NCI-H345 treated with DMSO at 0.1 percent for 48 hours (cell line): ENCODE data around the gene SHCBP1.
A peak's percentile ranks its signal among the peaks of the same experiment; 100 is the strongest.
"Not testable (repeated sequence)": the region's sequence is repeated elsewhere in the genome, so short reads cannot be mapped to it uniquely, and the experiment has no call there.

Source experiments
- DNase-seq: peaks from one replicate; lab custom pipeline; 2025; ENCODE audit not compliant: unreplicated experiment; lab: John Stamatoyannopoulos, UW

Gene SHCBP1, protein sequence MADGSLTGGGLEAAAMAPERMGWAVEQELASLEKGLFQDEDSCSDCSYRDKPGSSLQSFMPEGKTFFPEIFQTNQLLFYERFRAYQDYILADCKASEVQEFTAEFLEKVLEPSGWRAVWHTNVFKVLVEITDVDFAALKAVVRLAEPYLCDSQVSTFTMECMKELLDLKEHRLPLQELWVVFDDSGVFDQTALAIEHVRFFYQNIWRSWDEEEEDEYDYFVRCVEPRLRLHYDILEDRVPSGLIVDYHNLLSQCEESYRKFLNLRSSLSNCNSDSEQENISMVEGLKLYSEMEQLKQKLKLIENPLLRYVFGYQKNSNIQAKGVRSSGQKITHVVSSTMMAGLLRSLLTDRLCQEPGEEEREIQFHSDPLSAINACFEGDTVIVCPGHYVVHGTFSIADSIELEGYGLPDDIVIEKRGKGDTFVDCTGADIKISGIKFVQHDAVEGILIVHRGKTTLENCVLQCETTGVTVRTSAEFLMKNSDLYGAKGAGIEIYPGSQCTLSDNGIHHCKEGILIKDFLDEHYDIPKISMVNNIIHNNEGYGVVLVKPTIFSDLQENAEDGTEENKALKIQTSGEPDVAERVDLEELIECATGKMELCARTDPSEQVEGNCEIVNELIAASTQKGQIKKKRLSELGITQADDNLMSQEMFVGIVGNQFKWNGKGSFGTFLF

DNA sequence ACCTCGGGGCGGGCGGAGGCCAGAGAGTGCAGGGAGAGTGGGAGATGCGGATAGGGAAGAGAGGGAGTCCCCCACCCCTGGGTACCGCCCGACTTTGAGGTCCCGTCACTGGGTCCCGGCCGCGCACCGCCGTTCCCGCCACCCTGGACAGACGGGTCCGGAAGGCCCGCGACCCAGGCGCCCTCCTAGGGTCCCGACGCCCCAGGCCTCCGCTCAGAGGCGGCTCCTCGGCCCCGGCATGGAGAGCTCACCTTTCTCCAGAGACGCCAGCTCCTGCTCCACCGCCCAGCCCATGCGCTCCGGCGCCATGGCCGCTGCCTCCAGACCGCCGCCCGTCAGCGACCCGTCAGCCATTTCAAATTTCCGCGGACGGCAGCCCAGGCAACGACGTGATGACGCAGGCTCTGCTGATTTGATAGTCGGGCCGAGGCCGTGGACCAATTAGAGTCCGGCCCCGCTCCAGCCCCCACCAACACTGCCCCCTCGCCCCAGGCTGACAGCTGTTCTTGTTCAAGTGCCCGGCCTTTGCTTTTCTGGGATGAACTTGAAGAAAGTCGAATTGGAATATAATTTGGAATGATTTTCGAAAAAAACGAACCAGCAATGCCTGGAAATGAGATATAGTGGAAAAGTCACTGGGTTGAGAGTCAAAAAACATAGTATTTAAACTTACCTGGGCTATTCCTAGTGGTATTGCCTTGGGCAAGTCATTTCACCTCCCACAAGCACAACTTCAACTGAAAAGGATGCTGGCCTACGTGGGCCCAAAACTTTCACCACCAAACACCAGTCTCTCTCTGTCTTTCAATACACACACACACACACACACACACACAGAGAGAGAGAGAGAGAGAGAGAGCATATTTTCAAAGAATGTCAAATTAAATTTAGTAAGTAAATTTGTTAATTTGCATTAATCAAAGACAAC, at the start of gene SHCBP1:
SHCBP1 (minus strand) TSS at position 374 of the 928 bp plus-strand sequence; CDS start at position 354, 20 bp downstream.
- peak; percentile 65 for DNase-seq

DNA sequence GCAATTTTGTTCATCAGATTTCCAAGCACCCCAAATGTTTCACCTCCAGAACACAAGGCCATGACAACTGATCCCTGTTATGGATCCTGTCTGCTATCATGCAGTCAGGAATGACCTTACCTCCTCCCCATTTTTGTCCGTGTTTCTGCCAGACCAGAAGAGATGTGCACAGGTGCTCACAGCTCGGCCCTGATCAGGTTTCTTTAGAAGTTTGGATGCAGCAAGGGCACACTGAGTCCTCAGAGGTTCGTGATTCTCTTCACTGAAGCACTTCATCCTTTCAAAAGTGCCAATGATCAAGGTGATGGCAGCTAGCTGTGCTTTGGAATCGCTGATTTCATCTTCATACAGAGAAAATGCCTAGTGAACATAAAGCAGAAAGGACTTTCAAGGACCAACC, 40.9 kb upstream of the SHCBP1 start:
- DNase-seq: no peak

DNA sequence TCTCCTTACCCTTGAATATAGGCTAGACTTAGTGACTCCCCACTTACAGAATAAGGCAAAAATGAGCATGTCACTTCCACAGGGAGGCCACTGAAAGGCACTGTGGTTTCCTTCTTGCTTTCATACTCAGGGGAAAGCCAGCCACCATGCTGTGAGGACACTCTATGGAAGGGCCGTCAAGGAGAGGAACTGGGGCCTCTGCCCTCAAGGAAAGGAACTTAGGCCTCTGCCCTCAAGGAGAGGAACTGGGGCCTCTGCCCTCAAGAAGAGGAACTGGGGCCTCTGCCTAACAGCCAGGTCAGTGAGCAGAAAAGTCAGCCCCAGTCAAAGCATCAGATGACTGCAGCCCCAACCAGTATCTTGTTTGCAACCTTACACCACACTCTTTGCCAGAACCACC, 37.7 kb upstream of the SHCBP1 start:
- DNase-seq: no peak

- DNase-seq: no peak
Observed at GRCh38 chr16:46651305-46651704, 30.1 kb upstream of the SHCBP1 start.

- DNase-seq: no peak
Observed at GRCh38 chr16:46650254-46650623, 29.1 kb upstream of the SHCBP1 start.

GRCh38 chr16:46649588-46650253, 28.5 kb upstream of the SHCBP1 start:
- no peak for DNase-seq

DNA sequence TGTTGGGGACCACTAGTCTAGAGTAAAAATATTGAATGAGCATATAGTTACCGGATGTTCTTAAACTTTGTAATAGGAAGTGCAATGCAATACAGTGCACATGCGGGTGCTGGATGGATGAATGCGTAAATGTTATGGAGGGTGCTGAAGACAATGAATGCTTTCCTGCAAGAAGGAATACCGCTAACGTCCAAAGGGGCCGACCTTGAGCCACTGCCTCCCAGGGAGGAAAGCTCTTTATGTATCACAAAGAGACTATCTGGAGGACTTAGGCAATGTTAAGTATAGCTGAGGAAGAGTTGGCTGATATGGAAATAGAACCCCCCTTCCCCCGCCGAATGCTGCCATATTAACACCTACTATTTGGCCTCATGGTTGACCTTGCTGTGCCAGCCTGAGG, 27.5 kb upstream of the SHCBP1 start:
- DNase-seq: no peak

GRCh38 chr16:46638947-46639925, 18.1 kb upstream of the SHCBP1 start:
- DNase-seq: no peak

GRCh38 chr16:46632778-46633733, 11.9 kb upstream of the SHCBP1 start:
- DNase-seq: no peak

GRCh38 chr16:46629331-46630219, 8.4 kb upstream of the SHCBP1 start:
- DNase-seq: no peak

GRCh38 chr16:46627746-46628145, 6.6 kb upstream of the SHCBP1 start:
- DNase-seq: no peak

DNA sequence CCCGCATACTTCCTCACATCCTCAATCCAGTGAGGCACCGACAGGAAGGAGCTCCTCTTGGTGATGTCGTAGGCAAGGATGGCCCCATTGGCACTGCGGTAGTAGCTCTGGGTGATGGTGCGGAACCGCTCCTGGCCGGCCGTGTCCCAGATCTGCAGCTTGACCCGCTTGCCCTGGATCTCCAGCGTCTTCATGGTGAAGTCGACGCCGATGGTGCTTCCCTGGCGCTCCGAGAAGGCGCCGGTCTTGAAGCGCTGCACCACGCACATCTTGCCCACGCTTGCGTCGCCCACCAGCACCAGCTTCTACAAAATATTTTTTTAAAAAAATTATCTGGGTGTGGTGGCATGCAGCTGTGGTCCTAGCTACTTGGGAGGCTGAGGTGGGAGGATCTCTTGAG, 5.5 kb upstream of the SHCBP1 start:
- DNase-seq: not testable (repeated sequence)

- not testable (repeated sequence) for DNase-seq
Observed at GRCh38 chr16:46624862-46625261, 3.7 kb upstream of the SHCBP1 start.

- not testable (repeated sequence) for DNase-seq
Observed at GRCh38 chr16:46623707-46624106, 2.5 kb upstream of the SHCBP1 start.

- not testable (repeated sequence) for DNase-seq
Observed at GRCh38 chr16:46623246-46623645, 2.1 kb upstream of the SHCBP1 start.

GRCh38 chr16:46621934-46622676, 926 bp upstream of the SHCBP1 start:
- no peak for DNase-seq
